HepG2 (cell line): Measurements from ENCODE around the gene TSEN54. TPM values are rescaled to one million over a fixed set of nuclear protein-coding genes. Genes with fewer than 3 reads are reported as not detected.
A peak's percentile ranks its signal among the peaks of the same experiment; 100 is the strongest.

Experiments used
- ATF1 ChIP-seq: IDR thresholded peaks from 2 replicates; pipeline ENCODE4 v1.6.1; 2016; ENCODE audit warnings: mild to moderate bottlenecking, control low read depth
- DRAP1 ChIP-seq: IDR thresholded peaks from 2 replicates; pipeline ENCODE4 v1.6.1; 2016; ENCODE audit warnings: missing genetic modification reagents, missing compliant biosample characterization
- EZH2 ChIP-seq: conservative IDR thresholded peaks from 2 replicates; pipeline ENCODE4 v1.6.1; 2012; ENCODE audit warnings: mild to moderate bottlenecking, low read depth, low read length, moderate library complexity
- FOSL2 ChIP-seq: sonication (generic); formaldehyde crosslinking; IDR thresholded peaks from 2 replicates; pipeline ENCODE4 v1.4.0; 2020; ENCODE audit warnings: missing genetic modification reagents
- HDAC2 ChIP-seq: sonication (generic); formaldehyde crosslinking; IDR thresholded peaks from 2 replicates; pipeline ENCODE4 v1.4.0; 2020; ENCODE audit warnings: missing genetic modification reagents
- HIVEP1 ChIP-seq: sonication (generic); formaldehyde crosslinking; IDR thresholded peaks from 2 replicates; pipeline ENCODE4 v1.4.0; 2020; ENCODE audit warnings: mild to moderate bottlenecking, missing genetic modification reagents
- HMG20A ChIP-seq: IDR thresholded peaks from 2 replicates; pipeline ENCODE4 v1.6.1; 2016; ENCODE audit warnings: borderline replicate concordance
- KDM5B ChIP-seq: sonication (generic); formaldehyde crosslinking; IDR thresholded peaks from 2 replicates; pipeline ENCODE4 v1.4.0; 2020; ENCODE audit warnings: missing genetic modification reagents, mild to moderate bottlenecking, borderline replicate concordance
- MED1 ChIP-seq: sonication (generic); formaldehyde crosslinking; IDR thresholded peaks from 2 replicates; pipeline ENCODE4 v1.4.0; 2020; ENCODE audit warnings: missing genetic modification reagents
- MEIS1 ChIP-seq: sonication (generic); formaldehyde crosslinking; IDR thresholded peaks from 2 replicates; pipeline ENCODE4 v1.9.0; 2021; ENCODE audit warnings: mild to moderate bottlenecking, missing genetic modification reagents, moderate library complexity, borderline replicate concordance
- MTA1 ChIP-seq: sonication (generic); formaldehyde crosslinking; IDR thresholded peaks from 2 replicates; pipeline ENCODE4 v1.4.0; 2020; ENCODE audit warnings: missing genetic modification reagents, mild to moderate bottlenecking, borderline replicate concordance
- RBAK ChIP-seq: sonication (generic); formaldehyde crosslinking; IDR thresholded peaks from 2 replicates; pipeline ENCODE4 v1.5.1; 2020; ENCODE audit warnings: mild to moderate bottlenecking, missing genetic modification reagents
- SALL2 ChIP-seq: sonication (generic); formaldehyde crosslinking; IDR thresholded peaks from 2 replicates; pipeline ENCODE4 v1.8.1; 2023; ENCODE audit warnings: mild to moderate bottlenecking, missing genetic modification reagents, inconsistent platforms
- SMAD1 ChIP-seq: sonication (generic); formaldehyde crosslinking; IDR thresholded peaks from 2 replicates; pipeline ENCODE4 v1.4.0; 2020; ENCODE audit warnings: missing genetic modification reagents, low read depth, mild to moderate bottlenecking, borderline replicate concordance
- TEAD3 ChIP-seq: optimal IDR thresholded peaks from 2 replicates; pipeline ENCODE3; 2016; ENCODE audit warnings: borderline replicate concordance
- THRA ChIP-seq: sonication (generic); formaldehyde crosslinking; IDR thresholded peaks from 2 replicates; pipeline ENCODE4 v1.4.0; 2020; ENCODE audit warnings: missing genetic modification reagents, borderline replicate concordance
- ZMYM4 ChIP-seq: sonication (generic); formaldehyde crosslinking; IDR thresholded peaks from 2 replicates; pipeline ENCODE4 v1.8.1; 2023; ENCODE audit warnings: mild to moderate bottlenecking, missing genetic modification reagents
- ZNF143 ChIP-seq: sonication (generic); formaldehyde crosslinking; IDR thresholded peaks from 2 replicates; pipeline ENCODE4 v1.4.0; 2020; ENCODE audit warnings: missing genetic modification reagents
- ZNF333 ChIP-seq: sonication (generic); formaldehyde crosslinking; IDR thresholded peaks from 2 replicates; pipeline ENCODE4 v1.4.0; 2020; ENCODE audit warnings: mild to moderate bottlenecking, missing genetic modification reagents, borderline replicate concordance
- ZNF430 ChIP-seq: sonication (generic); formaldehyde crosslinking; IDR thresholded peaks from 2 replicates; pipeline ENCODE4 v1.9.0; 2021; ENCODE audit warnings: mild to moderate bottlenecking, missing genetic modification reagents
- ZNF7 ChIP-seq: IDR thresholded peaks from 2 replicates; pipeline ENCODE4 v1.6.1; 2016; ENCODE audit warnings: missing biosample characterization, missing genetic modification reagents
- ZNF768 ChIP-seq: sonication (generic); formaldehyde crosslinking; IDR thresholded peaks from 2 replicates; pipeline ENCODE4 v1.4.0; 2020; ENCODE audit warnings: missing genetic modification reagents
- ZSCAN21 ChIP-seq: sonication (generic); formaldehyde crosslinking; IDR thresholded peaks from 2 replicates; pipeline ENCODE4 v1.8.0; 2022; ENCODE audit warnings: mild to moderate bottlenecking, missing genetic modification reagents, moderate library complexity, borderline replicate concordance
- polyA plus RNA-seq, 8 experiments: library from polyadenylated mRNA; depleted of rRNA in 3 of 8; stranded (reverse) in 7 of 8; unstranded in 1 of 8; fragments of >200 nt; fragmentation: Illumina TruSeq in 4 of 8; extraction: Trizol in 4 of 8; gene quantifications; 2 replicates each; pipeline versions ENCODE4 v1.2.1 to v1.2.3, GENCODE V29; 2011 to 2016; ENCODE audit warnings: low read depth in 4 of 8, missing spikeins in 1 of 8, mixed read lengths in 1 of 8; ENCODE audit not compliant: insufficient read depth in 1 of 8
- total RNA-seq, 5 experiments: library from RNA; depleted of rRNA; stranded (reverse); fragments of >200 nt; fragmentation: Illumina TruSeq; extraction: Trizol; gene quantifications; 2 replicates each; pipeline ENCODE4 v1.2.3, GENCODE V29; 2016; ENCODE audit warnings: low read depth in 1 of 5
- TF ChIP-seq, protein P1 (sequence below): fragments of 450-650 bp; IDR thresholded peaks from 2 replicates; pipeline ENCODE4 v1.6.1; 2017
- TF ChIP-seq, protein P2 (sequence below): sonication (generic); formaldehyde crosslinking; IDR thresholded peaks from 2 replicates; pipeline ENCODE4 v1.4.0; 2020; ENCODE audit warnings: missing genetic modification reagents, borderline replicate concordance

The TSEN54 gene
- total and polyA plus RNA-seq, 2 of the 13 experiments (the other 11 are each of a cell fraction or from before 2014, with no cell fraction given) = 62.9 to 63.3 TPM

GRCh38 chr17:75540923-75541503, 24.7 kb downstream of the TSEN54 start (continued):
- TF ChIP-seq ZNF333 (CRISPR knock-in tag) (no peak), HMG20A (CRISPR knock-in tag) (no peak), HDAC2 (no peak), HIVEP1 (CRISPR knock-in tag) (0 out of 2 replicates have a peak, but pooled peaks have one; percentile 33), ZMYM4 (CRISPR knock-in tag) (no peak), MTA1 (CRISPR knock-in tag) (peak; percentile 44; the same call in 1 of the 2 replicates), SALL2 (CRISPR knock-in tag) (no peak), SMAD1 (CRISPR knock-in tag) (no peak), KDM5B (CRISPR knock-in tag) (no peak), ZNF768 (CRISPR knock-in tag) (no peak), ZNF143 (CRISPR knock-in tag) (no peak), ZSCAN21 (CRISPR knock-in tag) (no peak), EZH2 (no peak), ZNF7 (CRISPR knock-in tag) (no peak), FOSL2 (CRISPR knock-in tag) (no peak), DRAP1 (no peak), ATF1 (CRISPR knock-in tag) (no peak), TEAD3 (CRISPR knock-in tag) (peak; percentile 31), ZNF430 (CRISPR knock-in tag) (no peak), THRA (CRISPR knock-in tag) (no peak), MED1 (CRISPR knock-in tag) (no peak), RBAK (CRISPR knock-in tag) (no peak), MEIS1 (CRISPR knock-in tag) (no peak)
- TF ChIP-seq, protein P1, sequence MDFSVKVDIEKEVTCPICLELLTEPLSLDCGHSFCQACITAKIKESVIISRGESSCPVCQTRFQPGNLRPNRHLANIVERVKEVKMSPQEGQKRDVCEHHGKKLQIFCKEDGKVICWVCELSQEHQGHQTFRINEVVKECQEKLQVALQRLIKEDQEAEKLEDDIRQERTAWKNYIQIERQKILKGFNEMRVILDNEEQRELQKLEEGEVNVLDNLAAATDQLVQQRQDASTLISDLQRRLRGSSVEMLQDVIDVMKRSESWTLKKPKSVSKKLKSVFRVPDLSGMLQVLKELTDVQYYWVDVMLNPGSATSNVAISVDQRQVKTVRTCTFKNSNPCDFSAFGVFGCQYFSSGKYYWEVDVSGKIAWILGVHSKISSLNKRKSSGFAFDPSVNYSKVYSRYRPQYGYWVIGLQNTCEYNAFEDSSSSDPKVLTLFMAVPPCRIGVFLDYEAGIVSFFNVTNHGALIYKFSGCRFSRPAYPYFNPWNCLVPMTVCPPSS = no peak
- TF ChIP-seq, protein P2, sequence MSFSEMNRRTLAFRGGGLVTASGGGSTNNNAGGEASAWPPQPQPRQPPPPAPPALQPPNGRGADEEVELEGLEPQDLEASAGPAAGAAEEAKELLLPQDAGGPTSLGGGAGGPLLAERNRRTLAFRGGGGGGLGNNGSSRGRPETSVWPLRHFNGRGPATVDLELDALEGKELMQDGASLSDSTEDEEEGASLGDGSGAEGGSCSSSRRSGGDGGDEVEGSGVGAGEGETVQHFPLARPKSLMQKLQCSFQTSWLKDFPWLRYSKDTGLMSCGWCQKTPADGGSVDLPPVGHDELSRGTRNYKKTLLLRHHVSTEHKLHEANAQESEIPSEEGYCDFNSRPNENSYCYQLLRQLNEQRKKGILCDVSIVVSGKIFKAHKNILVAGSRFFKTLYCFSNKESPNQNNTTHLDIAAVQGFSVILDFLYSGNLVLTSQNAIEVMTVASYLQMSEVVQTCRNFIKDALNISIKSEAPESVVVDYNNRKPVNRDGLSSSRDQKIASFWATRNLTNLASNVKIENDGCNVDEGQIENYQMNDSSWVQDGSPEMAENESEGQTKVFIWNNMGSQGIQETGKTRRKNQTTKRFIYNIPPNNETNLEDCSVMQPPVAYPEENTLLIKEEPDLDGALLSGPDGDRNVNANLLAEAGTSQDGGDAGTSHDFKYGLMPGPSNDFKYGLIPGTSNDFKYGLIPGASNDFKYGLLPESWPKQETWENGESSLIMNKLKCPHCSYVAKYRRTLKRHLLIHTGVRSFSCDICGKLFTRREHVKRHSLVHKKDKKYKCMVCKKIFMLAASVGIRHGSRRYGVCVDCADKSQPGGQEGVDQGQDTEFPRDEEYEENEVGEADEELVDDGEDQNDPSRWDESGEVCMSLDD = no peak
